ENCODE measurements around the gene GLRX5.
"Not testable (repeated sequence)": the region's sequence is repeated elsewhere in the genome, so short reads cannot be mapped to it uniquely, and the experiment has no call there.

The GLRX5 gene

DNA sequence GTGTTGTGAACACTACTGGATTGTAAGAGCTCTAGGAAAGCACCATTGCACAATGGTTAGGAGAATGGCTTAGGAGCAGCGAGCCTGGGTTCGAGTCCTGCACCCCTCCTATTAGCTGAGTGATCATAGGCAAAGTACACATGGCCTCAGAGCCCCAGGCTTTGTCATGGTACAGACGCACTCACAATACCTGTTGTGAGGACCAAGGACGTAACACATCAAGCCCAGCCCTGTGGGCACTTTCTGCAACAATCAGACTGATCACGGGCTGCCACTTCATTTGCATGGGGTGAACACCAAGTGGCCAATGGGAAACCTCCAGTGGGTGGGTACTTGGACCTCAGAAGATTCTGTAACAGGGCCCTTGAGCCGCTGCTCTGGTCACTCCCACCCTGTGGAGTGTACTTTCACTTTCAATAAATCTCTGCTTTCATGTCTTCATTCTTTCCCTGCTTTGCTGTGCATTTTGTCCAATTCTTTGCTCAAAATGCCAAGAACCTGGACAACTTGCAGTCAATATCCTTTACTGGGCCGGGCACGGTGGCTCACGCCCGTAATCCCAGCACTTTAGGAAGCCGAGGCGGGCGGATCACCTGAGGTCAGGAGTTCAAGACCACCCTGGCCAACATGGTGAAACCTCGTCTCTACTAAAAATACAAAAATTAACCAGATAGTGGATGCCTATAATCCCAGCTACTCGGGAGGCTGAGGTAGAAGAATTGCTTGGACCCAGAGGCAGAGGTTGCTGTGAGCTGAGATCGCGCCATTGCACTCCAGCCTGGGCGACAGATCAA lies 28.2 kb downstream of the GLRX5 start:
- DNase-seq = no peak

DNA sequence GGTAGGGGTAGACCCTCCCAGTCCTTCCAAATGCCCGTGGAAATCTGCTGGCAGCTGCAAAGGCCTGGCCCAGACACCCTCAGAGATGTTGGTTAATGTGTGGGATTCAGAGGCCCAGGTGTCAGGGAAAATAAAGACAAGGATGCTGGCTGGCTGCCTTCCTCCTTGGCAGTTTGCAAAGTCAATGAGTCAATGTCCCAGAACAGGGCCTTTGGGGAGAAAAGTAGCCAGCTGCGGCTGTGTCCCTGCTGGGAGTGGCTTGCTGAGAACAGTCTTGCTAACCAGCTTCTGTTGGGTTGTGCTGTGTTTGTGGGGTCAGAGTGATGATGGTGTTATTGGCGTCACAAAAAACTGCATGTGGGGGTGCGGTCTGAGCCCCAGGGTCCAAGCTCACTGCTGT lies 29.2 kb downstream of the GLRX5 start:
- no peak for DNase-seq

DNA sequence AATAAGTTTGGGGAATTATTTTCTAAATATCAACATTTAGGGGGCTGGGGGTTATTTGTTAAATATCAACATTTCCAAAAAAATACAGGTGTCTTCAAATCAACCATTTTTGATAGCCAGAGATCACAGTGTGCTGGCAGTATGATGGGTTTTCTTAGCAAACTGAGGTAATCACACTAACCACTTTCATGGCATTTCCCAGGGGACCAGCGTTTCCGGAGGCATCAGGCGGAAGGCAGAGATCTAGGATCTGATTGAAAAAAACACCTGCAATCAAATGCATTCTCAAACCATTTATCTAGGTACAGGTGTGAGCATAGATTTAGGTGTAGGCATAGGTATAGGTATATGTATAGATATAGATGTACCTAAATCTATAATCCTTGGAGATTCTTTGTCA lies 34.6 kb downstream of the GLRX5 start:
- DNase-seq = no peak

DNA sequence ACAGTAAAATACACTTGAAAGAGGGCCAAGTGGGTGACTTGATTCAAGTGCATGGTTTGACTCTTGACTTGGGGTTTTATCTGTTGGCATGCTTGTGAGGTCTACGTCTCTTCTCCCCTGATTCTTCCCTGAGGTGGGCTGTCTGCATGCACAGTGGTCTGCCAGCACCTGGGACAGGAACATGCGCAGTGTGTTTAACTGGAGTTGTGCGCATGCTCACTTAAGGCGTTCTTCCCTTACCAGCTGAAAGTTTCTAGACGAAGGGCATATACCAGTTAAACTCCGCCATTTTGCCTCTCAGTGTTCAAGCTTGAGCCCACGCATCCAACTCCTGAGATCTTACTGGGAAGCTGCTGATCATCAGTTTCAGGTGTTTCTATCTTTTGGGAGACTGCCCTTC lies 38.5 kb downstream of the GLRX5 start:
- no peak for DNase-seq

DNA sequence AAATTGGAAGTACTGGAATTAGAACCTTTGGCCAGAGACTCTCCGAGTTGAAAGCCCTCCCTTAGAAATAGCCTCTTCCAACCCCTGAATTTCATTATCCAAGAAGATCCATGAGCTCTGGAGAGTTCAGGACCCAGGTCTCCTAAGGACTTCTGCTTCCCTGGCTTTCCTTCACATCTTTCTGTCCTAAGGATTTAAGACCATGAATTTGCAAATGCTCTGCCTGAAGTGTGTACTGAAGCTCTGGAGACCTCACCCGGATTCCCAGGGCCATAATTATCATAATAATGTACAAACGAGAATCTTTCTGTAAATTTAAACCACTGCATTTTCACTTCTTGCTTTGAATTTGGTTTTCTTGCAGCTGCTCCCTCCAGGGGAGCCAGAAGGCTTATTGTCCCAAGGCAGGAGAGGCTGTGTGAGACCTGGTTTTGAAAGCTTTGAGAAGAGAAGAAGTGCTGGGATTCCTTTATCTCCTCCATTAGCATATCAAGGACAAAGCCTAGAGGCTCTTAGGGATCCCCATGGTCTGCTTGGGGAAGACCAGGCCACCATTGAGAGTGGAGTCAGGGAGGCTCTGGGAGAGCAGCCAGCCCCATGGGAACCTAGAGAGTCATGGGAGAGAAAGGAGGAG lies 41.1 kb downstream of the GLRX5 start:
- DNase-seq = no peak

DNA sequence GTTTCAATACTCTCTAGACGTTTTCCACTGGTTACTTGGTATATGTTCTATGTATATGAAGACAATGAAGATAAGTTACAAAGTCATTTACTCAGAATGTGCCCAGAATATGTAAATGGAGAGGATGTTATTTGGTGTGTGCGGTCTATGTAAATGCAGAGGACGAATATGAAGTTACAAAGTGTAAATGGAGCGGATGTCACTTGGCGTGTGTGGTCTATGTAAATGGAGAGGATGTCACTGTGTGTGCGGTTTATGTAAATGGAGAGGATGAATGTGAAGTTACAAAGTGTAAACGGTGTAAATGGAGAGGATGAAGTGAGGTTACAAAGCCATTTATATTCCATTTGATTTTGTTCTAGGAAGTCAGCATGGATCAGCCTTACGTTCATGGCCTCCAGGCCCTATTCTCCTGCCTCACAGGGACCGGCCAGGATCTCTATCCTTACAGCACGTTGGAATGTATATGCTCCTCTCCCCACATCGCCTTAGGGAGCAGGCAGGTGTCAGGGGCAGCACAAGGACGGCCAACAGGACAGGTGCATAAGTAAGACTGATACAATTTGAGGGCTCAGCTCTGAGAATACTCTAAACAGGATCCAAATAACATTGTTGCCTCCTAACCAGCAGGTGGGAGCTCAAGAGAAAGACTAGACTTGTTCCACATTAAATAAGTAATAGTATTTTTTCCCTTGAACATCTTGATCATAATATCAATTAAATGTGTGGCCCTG lies 42.4 kb downstream of the GLRX5 start:
- no peak for DNase-seq

DNA sequence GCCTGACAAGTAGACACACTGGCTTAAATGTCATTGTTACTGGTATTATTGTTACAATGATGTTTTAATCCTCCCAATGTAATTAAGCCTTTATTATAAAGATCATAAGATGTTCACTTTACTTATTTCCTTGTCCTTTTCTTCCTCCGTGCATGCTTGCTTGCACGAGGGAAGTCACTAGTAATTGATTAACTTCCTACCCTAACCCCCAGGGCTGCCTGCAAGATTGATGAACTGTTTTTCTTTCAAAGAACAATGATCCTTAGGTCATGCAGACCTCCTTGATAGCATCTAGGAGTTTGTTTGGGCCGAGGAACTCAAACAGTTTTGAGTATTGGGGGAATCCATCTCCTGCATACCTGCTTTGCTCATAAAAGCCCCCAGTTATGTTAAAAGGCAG lies 43.0 kb downstream of the GLRX5 start:
- DNase-seq = no peak

DNA sequence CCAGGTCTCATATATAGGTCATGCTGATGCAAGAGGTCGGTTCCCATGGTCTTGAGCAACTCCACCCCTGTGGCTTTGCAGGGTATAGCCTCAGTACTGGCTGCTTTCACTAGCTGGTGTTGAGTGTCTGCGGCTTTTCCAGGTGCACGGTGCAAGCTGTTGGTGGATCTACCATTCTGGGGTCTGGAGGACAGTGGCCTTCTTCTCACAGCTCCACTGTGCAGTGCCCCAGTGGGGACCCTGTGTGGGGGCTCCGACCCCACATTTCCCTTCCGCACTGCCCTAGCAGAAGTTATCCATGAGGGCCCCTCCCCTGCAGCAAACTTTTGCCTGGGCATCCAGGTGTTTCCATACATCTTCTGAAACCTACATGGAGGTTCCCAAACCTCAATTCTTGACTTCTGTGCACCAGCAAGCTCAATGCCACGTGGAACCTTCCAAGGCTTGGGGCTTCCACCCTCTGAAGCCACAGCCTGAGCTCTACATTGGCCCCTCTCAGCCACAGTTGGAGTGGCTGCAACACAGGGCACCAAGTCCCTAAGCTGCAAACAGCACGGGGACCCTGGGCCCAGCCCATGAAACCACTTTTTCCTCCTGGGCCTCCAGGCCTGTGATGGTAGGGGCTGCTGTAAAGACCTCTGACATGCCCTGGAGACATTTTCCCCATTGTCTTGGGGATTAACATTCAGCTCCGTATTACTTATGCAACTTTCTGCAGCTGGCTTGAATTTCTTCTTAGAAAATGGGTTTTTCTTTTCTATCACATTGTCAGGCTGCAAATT lies 49.2 kb downstream of the GLRX5 start:
- not testable (repeated sequence) for DNase-seq

DNA sequence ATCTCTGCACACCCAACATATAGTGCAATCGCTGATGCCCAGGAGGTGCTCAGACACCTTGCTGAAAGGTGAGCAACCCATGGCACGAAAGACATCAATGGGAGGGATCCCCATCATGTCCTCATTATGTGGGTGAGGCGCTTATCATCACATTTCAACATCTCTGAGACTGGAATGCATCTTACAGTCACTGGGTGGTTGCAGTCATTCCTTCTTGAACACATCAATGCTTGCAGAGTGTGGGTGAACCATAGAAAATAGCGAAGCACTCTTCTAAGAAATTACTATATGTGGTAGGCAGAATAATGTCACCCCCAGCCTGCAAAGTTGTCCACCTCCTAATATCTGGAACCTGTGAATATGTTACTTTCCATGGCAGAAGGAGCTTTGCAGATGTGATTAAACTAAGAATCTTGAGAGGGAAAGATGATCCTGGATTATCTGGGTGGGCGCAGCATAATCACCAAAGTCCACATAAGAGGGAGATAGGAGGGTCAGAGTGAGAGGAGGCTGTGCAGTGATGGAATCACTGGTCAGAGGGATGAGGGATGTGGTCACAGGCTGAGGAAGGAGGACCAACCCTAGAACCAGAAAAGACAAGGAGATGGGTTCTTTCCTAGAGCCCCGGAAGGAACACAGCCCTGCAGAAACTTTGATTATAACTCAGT lies 51.2 kb downstream of the GLRX5 start:
- DNase-seq = no peak

DNA sequence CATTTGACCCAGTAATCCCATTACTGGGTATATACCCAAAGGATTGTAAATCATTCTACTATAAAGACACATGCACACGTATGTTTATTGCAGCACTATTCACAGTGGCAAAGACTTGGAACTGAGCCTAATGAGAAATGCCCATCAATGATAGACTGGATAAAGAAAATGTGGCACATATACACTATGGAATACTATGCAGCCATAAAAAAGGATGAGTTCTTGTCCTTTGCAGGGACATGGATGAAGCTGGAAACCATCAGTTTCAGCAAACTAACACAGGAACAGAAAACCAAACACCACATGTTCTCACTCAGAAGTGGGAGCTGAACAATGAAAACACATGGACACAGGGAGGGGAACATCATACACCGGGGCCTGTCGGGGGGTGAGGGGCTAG lies 56.3 kb downstream of the GLRX5 start:
- not testable (repeated sequence) for DNase-seq
